GM12878 (cell line): ENCODE measurements around the gene KLHL7. TPM values are rescaled to one million over a fixed set of nuclear protein-coding genes. Genes with fewer than 3 reads are reported as not detected.

Experiments
- ATAC-seq: fragments of 200-7000 bp; cut with Tn5 transposase; 3 replicates; pipeline ENCODE4 v1.9.1; 2020; ENCODE audit warnings: mild to moderate bottlenecking, moderate library complexity
- BruUV-seq: library from RNA; stranded (reverse); fragments of 400-500 nt; replicated peaks from 2 replicates; lab custom pipeline; 2021; lab: Mats Ljungman, UMichigan
- CTCF ChIA-PET: fragments of 300-600 bp; sonication (Branson Sonifier 250); formaldehyde crosslinking; extraction: SDS; loops from one replicate; lab custom pipeline; 2021; ENCODE audit warnings: inconsistent platforms; lab: Yijun Ruan, JAX
- POLR2A ChIA-PET: fragments of 350-600 bp; formaldehyde crosslinking; extraction: SDS; loops from one replicate; lab custom pipeline; 2021; ENCODE audit warnings: inconsistent platforms; lab: Charles Lee
- RAD21 ChIA-PET: fragments of 300-600 bp; sonication (Branson Sonifier 250); formaldehyde crosslinking; loops from one replicate; lab custom pipeline; 2023; ENCODE audit warnings: antibody characterized with exemption; ENCODE audit not compliant: unreplicated experiment; lab: Charles Lee
- SMC1A ChIA-PET: fragments of 300-600 bp; sonication (Branson Sonifier 250); formaldehyde crosslinking; loops from one replicate; lab custom pipeline; 2023; ENCODE audit not compliant: unreplicated experiment, uncharacterized antibody; lab: Charles Lee
- DNase-seq: peaks from one replicate; pipeline ENCODE4 v3.0.0-alpha.2; 2011; ENCODE audit warnings: low read depth, low spot score
- FAIRE-seq: peaks from 3 replicates; lab custom pipeline; 2011; peaks lifted over from hg19 to GRCh38; lab: Jason Lieb, UNC
- H2AFZ ChIP-seq: 2 replicates; pipeline ENCODE4 v1.6.0; 2011; ENCODE audit warnings: low read depth, low read length, control low read depth; ENCODE audit not compliant: control insufficient read depth
- H3K27ac ChIP-seq: 2 replicates; pipeline ENCODE4 v1.5.1; 2011; ENCODE audit warnings: control low read depth; ENCODE audit not compliant: control insufficient read depth, insufficient read depth
- H3K27me3 ChIP-seq, 2 experiments: replicated peaks in 1 of 2; 2 replicates each; pipeline versions ENCODE4 v1.6.0 to v1.6.1; 2011; ENCODE audit warnings: low read length in 1 of 2; ENCODE audit not compliant: control insufficient read depth in 2 of 2, insufficient read depth in 2 of 2
- H3K36me3 ChIP-seq, 2 experiments: 2 replicates each; pipeline ENCODE4 v1.5.1; 2011; ENCODE audit warnings: low read length in 1 of 2; ENCODE audit not compliant: control insufficient read depth in 2 of 2, insufficient read depth in 2 of 2
- H3K4me1 ChIP-seq: 2 replicates; pipeline ENCODE4 v1.6.1; 2011; ENCODE audit warnings: mild to moderate bottlenecking, low read length, moderate library complexity, mixed read lengths; ENCODE audit not compliant: control insufficient read depth, insufficient read depth
- H3K4me2 ChIP-seq: 2 replicates; pipeline ENCODE4 v1.6.0; 2011; ENCODE audit warnings: control low read depth; ENCODE audit not compliant: control insufficient read depth, insufficient read depth
- H3K4me3 ChIP-seq: fragments of 200-600 bp; sonication (generic); 2 replicates; pipeline ENCODE4 v1.5.1; 2016
- H3K79me2 ChIP-seq: 2 replicates; pipeline ENCODE4 v1.6.0; 2011; ENCODE audit warnings: low read length; ENCODE audit not compliant: control insufficient read depth, insufficient read depth
- H3K9ac ChIP-seq: 2 replicates; pipeline ENCODE4 v1.8.0; 2011; ENCODE audit warnings: low read length, control low read depth, mixed read lengths; ENCODE audit not compliant: control insufficient read depth, insufficient read depth
- H3K9me3 ChIP-seq: replicated peaks from 3 replicates; pipeline ENCODE4 v1.5.1; 2011; ENCODE audit warnings: mild to moderate bottlenecking, low read length; ENCODE audit not compliant: control insufficient read depth, insufficient read depth
- H4K20me1 ChIP-seq: 2 replicates; pipeline ENCODE4 v1.6.0; 2011; ENCODE audit not compliant: control insufficient read depth, insufficient read depth
- ESRRA ChIP-seq: IDR thresholded peaks from 2 replicates; pipeline ENCODE4 v1.6.1; 2012; ENCODE audit warnings: mild to moderate bottlenecking, low read length, improper control_type of control experiment
- PKNOX1 ChIP-seq: fragments of 450-650 bp; IDR thresholded peaks from 2 replicates; pipeline ENCODE4 v1.6.1; 2016; ENCODE audit warnings: mild to moderate bottlenecking
- USF2 ChIP-seq: IDR thresholded peaks from 2 replicates; pipeline ENCODE4 v1.6.1; 2011; ENCODE audit warnings: low read depth, low read length, improper control_type of control experiment, borderline replicate concordance
- WGBS: methylation state at CpG from one replicate; pipeline ENCODE4 v1.1.6; 2016; ENCODE audit warnings: low lambda C conversion rate; ENCODE audit not compliant: insufficient replicate concordance, insufficient coverage; ENCODE audit errors: missing lambda C conversion rate; 5-methylcytosine and 5-hydroxymethylcytosine counted together
- in situ Hi-C: fragments of 300-500 bp; cut with MboI; formaldehyde crosslinking; loops from 9 replicates; pipeline ENCODE4 v1.14.3; 2018; ENCODE audit warnings: mixed read lengths
- intact Hi-C: fragments of 100-400 bp; cut with micrococcal nuclease; formaldehyde crosslinking; loops from one replicate; pipeline ENCODE4 v1.14.2; 2022; ENCODE audit not compliant: unreplicated experiment
- polyA plus RNA-seq, 11 experiments: library from polyadenylated mRNA; depleted of rRNA in 4 of 11; unstranded in 6 of 11; stranded (reverse) in 5 of 11; fragments of >200 nt; fragmentation: Nextera tagmentation in 4 of 11; fragmentation: Illumina TruSeq in 1 of 11; extraction: Ambion mirVana in 4 of 11; extraction: Trizol in 1 of 11; gene quantifications; 1 replicate in 1 of 11; 2 replicates in 10 of 11; pipeline versions ENCODE4 v1.2.1 to v1.2.3, GENCODE V29; 2011 to 2016; ENCODE audit warnings: inconsistent platforms in 2 of 11, missing spikeins in 2 of 11, low read depth in 1 of 11
- total RNA-seq, 4 experiments: library from RNA; depleted of rRNA in 3 of 4; stranded (reverse); fragments of >200 nt in 3 of 4; fragmentation: Illumina TruSeq in 1 of 4; extraction: Trizol in 1 of 4; gene quantifications; 2 replicates each; pipeline versions ENCODE4 v1.2.1 to v1.2.3, GENCODE V29; 2013 to 2021
- TF ChIP-seq, protein P1 (sequence below): fragments of 450-650 bp; formaldehyde crosslinking; IDR thresholded peaks from 2 replicates; pipeline ENCODE4 v1.5.0; 2022; ENCODE audit warnings: mild to moderate bottlenecking, missing genetic modification characterization
- TF ChIP-seq, protein P2 (sequence below): fragments of 450-650 bp; IDR thresholded peaks from 2 replicates; pipeline ENCODE4 v1.6.1; 2017; ENCODE audit warnings: antibody characterized with exemption, mild to moderate bottlenecking, moderate library complexity
- TF ChIP-seq, protein P3 (sequence below): fragments of 450-650 bp; IDR thresholded peaks from 2 replicates; pipeline ENCODE4 v1.6.1; 2016; ENCODE audit warnings: mild to moderate bottlenecking, moderate library complexity, borderline replicate concordance
- TF ChIP-seq, protein P4 (sequence below): fragments of 450-650 bp; IDR thresholded peaks from 2 replicates; pipeline ENCODE4 v1.6.1; 2018; ENCODE audit warnings: borderline replicate concordance, mild to moderate bottlenecking; ENCODE audit not compliant: partially characterized antibody

The KLHL7 gene
- total and polyA plus RNA-seq, 10 of the 15 experiments (the other 5 are each of a cell fraction or from before 2014, with no cell fraction given): 6.4 to 38.7 (median 20.9) TPM

DNA sequence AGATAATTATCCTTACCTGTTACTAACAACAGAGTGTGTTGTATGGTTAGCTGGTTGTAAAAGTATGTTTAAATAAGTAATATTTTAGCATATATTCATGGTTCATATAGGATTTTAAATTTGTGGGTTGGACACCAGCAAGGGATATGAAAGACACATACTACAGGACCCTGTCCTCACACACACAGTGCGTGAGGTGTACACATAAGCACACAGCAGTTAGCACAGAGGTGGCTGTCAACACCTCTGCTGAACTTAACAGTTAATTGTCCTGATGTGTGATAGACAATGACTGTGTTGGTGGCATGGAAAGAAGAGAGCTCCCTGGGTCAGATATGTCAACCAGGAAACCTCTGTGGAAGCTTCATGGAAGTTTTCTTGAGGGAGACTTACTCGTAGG is 53.0 kb downstream of the KLHL7 start:
- Histone ChIP-seq H3K27me3 (no peaks in the 10 kb centered on the region), H3K36me3 (no peaks in the 10 kb centered on the region), H3K9me3 (no peaks in the 10 kb centered on the region), H3K9ac (no peak overlapping the region), H3K4me2 (no peak overlapping the region), H2AFZ (no peak overlapping the region), H3K4me1 (no peaks in the 10 kb centered on the region), H3K79me2 (no peaks in the 10 kb centered on the region), H4K20me1 (no peaks in the 10 kb centered on the region), H3K27ac (no peak overlapping the region), H3K4me3 (no peak overlapping the region)
- no TSS peak for BruUV-seq
- ChIA-PET CTCF (no interaction called here), SMC1A (interaction anchor here (0.5 kb wide), 1 partner anchor 187 kb away, joined by 3 read pairs; no protein-coding TSS in a partner anchor), POLR2A (no interaction called here), RAD21 (no interaction called here)
- FAIRE-seq: no peak
- 91% methylated on average over 2 of the region's 2 CpGs for WGBS
- no peak for ATAC-seq
- no peak for DNase-seq
- in situ Hi-C loops (no loop called here), intact Hi-C loops (no loop called here)
- TF ChIP-seq, protein P1, sequence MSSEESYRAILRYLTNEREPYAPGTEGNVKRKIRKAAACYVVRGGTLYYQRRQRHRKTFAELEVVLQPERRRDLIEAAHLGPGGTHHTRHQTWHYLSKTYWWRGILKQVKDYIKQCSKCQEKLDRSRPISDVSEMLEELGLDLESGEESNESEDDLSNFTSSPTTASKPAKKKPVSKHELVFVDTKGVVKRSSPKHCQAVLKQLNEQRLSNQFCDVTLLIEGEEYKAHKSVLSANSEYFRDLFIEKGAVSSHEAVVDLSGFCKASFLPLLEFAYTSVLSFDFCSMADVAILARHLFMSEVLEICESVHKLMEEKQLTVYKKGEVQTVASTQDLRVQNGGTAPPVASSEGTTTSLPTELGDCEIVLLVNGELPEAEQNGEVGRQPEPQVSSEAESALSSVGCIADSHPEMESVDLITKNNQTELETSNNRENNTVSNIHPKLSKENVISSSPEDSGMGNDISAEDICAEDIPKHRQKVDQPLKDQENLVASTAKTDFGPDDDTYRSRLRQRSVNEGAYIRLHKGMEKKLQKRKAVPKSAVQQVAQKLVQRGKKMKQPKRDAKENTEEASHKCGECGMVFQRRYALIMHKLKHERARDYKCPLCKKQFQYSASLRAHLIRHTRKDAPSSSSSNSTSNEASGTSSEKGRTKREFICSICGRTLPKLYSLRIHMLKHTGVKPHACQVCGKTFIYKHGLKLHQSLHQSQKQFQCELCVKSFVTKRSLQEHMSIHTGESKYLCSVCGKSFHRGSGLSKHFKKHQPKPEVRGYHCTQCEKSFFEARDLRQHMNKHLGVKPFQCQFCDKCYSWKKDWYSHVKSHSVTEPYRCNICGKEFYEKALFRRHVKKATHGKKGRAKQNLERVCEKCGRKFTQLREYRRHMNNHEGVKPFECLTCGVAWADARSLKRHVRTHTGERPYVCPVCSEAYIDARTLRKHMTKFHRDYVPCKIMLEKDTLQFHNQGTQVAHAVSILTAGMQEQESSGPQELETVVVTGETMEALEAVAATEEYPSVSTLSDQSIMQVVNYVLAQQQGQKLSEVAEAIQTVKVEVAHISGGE: no peak
- TF ChIP-seq ESRRA: no peak
- TF ChIP-seq, protein P2, sequence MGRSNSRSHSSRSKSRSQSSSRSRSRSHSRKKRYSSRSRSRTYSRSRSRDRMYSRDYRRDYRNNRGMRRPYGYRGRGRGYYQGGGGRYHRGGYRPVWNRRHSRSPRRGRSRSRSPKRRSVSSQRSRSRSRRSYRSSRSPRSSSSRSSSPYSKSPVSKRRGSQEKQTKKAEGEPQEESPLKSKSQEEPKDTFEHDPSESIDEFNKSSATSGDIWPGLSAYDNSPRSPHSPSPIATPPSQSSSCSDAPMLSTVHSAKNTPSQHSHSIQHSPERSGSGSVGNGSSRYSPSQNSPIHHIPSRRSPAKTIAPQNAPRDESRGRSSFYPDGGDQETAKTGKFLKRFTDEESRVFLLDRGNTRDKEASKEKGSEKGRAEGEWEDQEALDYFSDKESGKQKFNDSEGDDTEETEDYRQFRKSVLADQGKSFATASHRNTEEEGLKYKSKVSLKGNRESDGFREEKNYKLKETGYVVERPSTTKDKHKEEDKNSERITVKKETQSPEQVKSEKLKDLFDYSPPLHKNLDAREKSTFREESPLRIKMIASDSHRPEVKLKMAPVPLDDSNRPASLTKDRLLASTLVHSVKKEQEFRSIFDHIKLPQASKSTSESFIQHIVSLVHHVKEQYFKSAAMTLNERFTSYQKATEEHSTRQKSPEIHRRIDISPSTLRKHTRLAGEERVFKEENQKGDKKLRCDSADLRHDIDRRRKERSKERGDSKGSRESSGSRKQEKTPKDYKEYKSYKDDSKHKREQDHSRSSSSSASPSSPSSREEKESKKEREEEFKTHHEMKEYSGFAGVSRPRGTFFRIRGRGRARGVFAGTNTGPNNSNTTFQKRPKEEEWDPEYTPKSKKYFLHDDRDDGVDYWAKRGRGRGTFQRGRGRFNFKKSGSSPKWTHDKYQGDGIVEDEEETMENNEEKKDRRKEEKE: no peak
- TF ChIP-seq, protein P3, sequence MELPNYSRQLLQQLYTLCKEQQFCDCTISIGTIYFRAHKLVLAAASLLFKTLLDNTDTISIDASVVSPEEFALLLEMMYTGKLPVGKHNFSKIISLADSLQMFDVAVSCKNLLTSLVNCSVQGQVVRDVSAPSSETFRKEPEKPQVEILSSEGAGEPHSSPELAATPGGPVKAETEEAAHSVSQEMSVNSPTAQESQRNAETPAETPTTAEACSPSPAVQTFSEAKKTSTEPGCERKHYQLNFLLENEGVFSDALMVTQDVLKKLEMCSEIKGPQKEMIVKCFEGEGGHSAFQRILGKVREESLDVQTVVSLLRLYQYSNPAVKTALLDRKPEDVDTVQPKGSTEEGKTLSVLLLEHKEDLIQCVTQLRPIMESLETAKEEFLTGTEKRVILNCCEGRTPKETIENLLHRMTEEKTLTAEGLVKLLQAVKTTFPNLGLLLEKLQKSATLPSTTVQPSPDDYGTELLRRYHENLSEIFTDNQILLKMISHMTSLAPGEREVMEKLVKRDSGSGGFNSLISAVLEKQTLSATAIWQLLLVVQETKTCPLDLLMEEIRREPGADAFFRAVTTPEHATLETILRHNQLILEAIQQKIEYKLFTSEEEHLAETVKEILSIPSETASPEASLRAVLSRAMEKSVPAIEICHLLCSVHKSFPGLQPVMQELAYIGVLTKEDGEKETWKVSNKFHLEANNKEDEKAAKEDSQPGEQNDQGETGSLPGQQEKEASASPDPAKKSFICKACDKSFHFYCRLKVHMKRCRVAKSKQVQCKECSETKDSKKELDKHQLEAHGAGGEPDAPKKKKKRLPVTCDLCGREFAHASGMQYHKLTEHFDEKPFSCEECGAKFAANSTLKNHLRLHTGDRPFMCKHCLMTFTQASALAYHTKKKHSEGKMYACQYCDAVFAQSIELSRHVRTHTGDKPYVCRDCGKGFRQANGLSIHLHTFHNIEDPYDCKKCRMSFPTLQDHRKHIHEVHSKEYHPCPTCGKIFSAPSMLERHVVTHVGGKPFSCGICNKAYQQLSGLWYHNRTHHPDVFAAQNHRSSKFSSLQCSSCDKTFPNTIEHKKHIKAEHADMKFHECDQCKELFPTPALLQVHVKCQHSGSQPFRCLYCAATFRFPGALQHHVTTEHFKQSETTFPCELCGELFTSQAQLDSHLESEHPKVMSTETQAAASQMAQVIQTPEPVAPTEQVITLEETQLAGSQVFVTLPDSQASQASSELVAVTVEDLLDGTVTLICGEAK: no peak
- TF ChIP-seq PKNOX1: no peak
- TF ChIP-seq, protein P4, sequence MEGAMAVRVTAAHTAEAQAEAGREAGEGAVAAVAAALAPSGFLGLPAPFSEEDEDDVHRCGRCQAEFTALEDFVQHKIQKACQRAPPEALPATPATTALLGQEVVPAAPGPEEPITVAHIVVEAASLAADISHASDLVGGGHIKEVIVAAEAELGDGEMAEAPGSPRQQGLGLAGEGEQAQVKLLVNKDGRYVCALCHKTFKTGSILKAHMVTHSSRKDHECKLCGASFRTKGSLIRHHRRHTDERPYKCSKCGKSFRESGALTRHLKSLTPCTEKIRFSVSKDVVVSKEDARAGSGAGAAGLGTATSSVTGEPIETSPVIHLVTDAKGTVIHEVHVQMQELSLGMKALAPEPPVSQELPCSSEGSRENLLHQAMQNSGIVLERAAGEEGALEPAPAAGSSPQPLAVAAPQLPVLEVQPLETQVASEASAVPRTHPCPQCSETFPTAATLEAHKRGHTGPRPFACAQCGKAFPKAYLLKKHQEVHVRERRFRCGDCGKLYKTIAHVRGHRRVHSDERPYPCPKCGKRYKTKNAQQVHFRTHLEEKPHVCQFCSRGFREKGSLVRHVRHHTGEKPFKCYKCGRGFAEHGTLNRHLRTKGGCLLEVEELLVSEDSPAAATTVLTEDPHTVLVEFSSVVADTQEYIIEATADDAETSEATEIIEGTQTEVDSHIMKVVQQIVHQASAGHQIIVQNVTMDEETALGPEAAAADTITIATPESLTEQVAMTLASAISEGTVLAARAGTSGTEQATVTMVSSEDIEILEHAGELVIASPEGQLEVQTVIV: no peak
- no peak for TF ChIP-seq USF2
